ENCODE measurements around the gene LZTS2. TPM values are rescaled to one million over a fixed set of nuclear protein-coding genes. Genes with fewer than 3 reads are reported as not detected.

LZTS2 gene
- polyA plus RNA-seq, 1 of the 3 experiments (the other 2 are of a cell fraction) = 50.6 TPM

- CTCF ChIA-PET = interaction anchor here (0.8 to 9.5 kb wide), 10 partner anchors 7 to 170 kb away, joined by 3 to 98 read pairs (median 42); partner anchors contain the start of genes KAZALD1, PDZD7 and SFXN3
- WGBS (ENCODE audit: low lambda C conversion rate) = 100% methylated on average over 2 of the region's 2 CpGs
- Histone ChIP-seq H3K4me3 (ENCODE audit: low read depth in 2 of 2, low read length in 1 of 2) (no peak overlapping the region), H3F3A (replicated peaks; ENCODE audit: insufficient read depth) (peaks cover 42% of the 10 kb centered on the region), H3K79me2 (ENCODE audit: insufficient read depth) (peaks cover 6% of the 10 kb centered on the region; the same call in 1 of the 2 replicates), H4K20me1 (ENCODE audit: insufficient read depth) (no peaks in the 10 kb centered on the region), H2AFZ (ENCODE audit: low read depth) (no peak overlapping the region), H3K9me2 (no peaks in the 10 kb centered on the region), H3K9me3 (no peaks in the 10 kb centered on the region), H3K4me1 (ENCODE audit: control insufficient read depth in 1 of 2, insufficient read depth in 2 of 2, low read depth in 1 of 2, low read length in 1 of 2) (peaks cover 10 to 18% of the 10 kb centered on the region in 2 experiments), H3K27ac (ENCODE audit: low read depth in 2 of 2, low read length in 1 of 2) (peak overlapping the region in 1 of 2 experiments; percentile 97; a peak in 3 of 4 replicates), H3K4me2 (no peak overlapping the region), H3K9ac (no peak overlapping the region), H3K27me3 (ENCODE audit: insufficient read depth) (no peaks in the 10 kb centered on the region), H3K36me3 (replicated peaks in 1 of 2; ENCODE audit: control insufficient read depth in 1 of 2, insufficient read depth in 2 of 2, low read length in 1 of 2) (peaks cover 3 to 7% of the 10 kb centered on the region in 2 experiments)
- POLR2A ChIA-PET = interaction anchor here (1.4 to 2.1 kb wide), 5 partner anchors 13 to 44 kb away, joined by 3 to 16 read pairs (median 8); partner anchors contain the start of genes PDZD7 and SFXN3
- no peak for TF ChIP-seq NRF1 (IDR thresholded peaks at IDR 0.05; ENCODE audit: low read depth, low read length)
- no peak for TF ChIP-seq USF1 (IDR thresholded peaks at IDR 0.05; ENCODE audit: borderline replicate concordance, low read depth)
- no peak for TF ChIP-seq CHD2 (IDR thresholded peaks at IDR 0.05; ENCODE audit: low read length, partially characterized antibody)
- no peak for TF ChIP-seq YY1 (IDR thresholded peaks at IDR 0.05; ENCODE audit: low read depth)
- TF ChIP-seq GATA2 (CRISPR knock-in tag; IDR thresholded peaks at IDR 0.05) = no peak
- no peak for TF ChIP-seq FOXM1 (IDR thresholded peaks at IDR 0.05; ENCODE audit: low read depth)
- no peak for TF ChIP-seq USF2 (IDR thresholded peaks at IDR 0.05; ENCODE audit: borderline replicate concordance, low read depth, low read length)
- TF ChIP-seq SMC3 (IDR thresholded peaks at IDR 0.05; ENCODE audit: low read depth, low read length) = no peak
- no peak for TF ChIP-seq POLR2AphosphoS5 (IDR thresholded peaks at IDR 0.05; ENCODE audit: low read depth, low read length)
- TF ChIP-seq RAD21 (IDR thresholded peaks at IDR 0.05; ENCODE audit: low read length) = no peak
- TF ChIP-seq RXRA (IDR thresholded peaks at IDR 0.05; ENCODE audit: borderline replicate concordance, low read depth) = no peak
- TF ChIP-seq PBX3 (IDR thresholded peaks at IDR 0.05) = no peak
- no peak for TF ChIP-seq REST (IDR thresholded peaks at IDR 0.05; ENCODE audit: low read depth, low read length)
- TF ChIP-seq MAX (IDR thresholded peaks at IDR 0.05; ENCODE audit: low read depth) = no peak
- no peak for TF ChIP-seq JUND (IDR thresholded peaks at IDR 0.05)
- no peak for TF ChIP-seq TCF12 (IDR thresholded peaks at IDR 0.05)
- TF ChIP-seq EP300 (IDR thresholded peaks at IDR 0.05; ENCODE audit: borderline replicate concordance in 1 of 2, low read depth in 1 of 2, low read length in 1 of 2) = no peak
- no peak for DNase-seq
These were observed 44.5 kb downstream of the LZTS2 start for GRCh38 chr10:101044117-101044516.

All from SK-N-SH (cell line).